Activated CD8-positive, alpha-beta T cell treated with anti-CD3 and anti-CD28 coated beads for 36 hours (primary cell): ENCODE data around the gene NBEAL2. TPM values are rescaled to one million over a fixed set of nuclear protein-coding genes. Genes with fewer than 3 reads are reported as not detected.

ENCODE experiments used
- ATAC-seq: fragments of 200-7000 bp; cut with Tn5 transposase; one replicate; pipeline ENCODE4 v1.10.0; 2021; ENCODE audit warnings: mild to moderate bottlenecking, moderate library complexity
- CTCF ChIA-PET: fragments of 350-600 bp; sonication (Branson Sonifier 250); formaldehyde crosslinking; loops from one replicate; lab custom pipeline; 2021; ENCODE audit warnings: antibody characterized with exemption; lab: Charles Lee
- POLR2A ChIA-PET: fragments of 350-600 bp; sonication (Branson Sonifier 250); formaldehyde crosslinking; loops from one replicate; lab custom pipeline; 2021; ENCODE audit warnings: antibody characterized with exemption; lab: Charles Lee
- DNase-seq: peaks from one replicate; pipeline ENCODE4 v3.0.0-alpha.2; 2020
- H3K27ac Mint-ChIP-seq: one replicate; pipeline ENCODE4 v1.8.0; 2021; ENCODE audit warnings: mild to moderate bottlenecking, mixed read lengths
- H3K27me3 Mint-ChIP-seq: one replicate; pipeline ENCODE4 v1.8.0; 2021; ENCODE audit warnings: mixed read lengths
- H3K36me3 Mint-ChIP-seq: one replicate; pipeline ENCODE4 v1.8.0; 2021; ENCODE audit warnings: low read depth, mixed read lengths
- H3K4me1 Mint-ChIP-seq: one replicate; pipeline ENCODE4 v1.8.0; 2021; ENCODE audit warnings: low read depth, mixed read lengths
- H3K4me3 Mint-ChIP-seq: one replicate; pipeline ENCODE4 v1.8.0; 2021; ENCODE audit warnings: mild to moderate bottlenecking, moderate library complexity, mixed read lengths
- H3K9me3 Mint-ChIP-seq: one replicate; pipeline ENCODE4 v1.8.0; 2021; ENCODE audit warnings: mixed read lengths
- CTCF ChIP-seq: fragments of 200-600 bp; IDR thresholded peaks from one replicate; pipeline ENCODE4 v1.8.0; 2022; ENCODE audit warnings: antibody characterized with exemption, mild to moderate bottlenecking
- intact Hi-C: fragments of 100-400 bp; cut with micrococcal nuclease; formaldehyde crosslinking; loops from one replicate; pipeline ENCODE4 v1.10.0; 2022
- total RNA-seq, 2 experiments: library from RNA; stranded (reverse); gene quantifications; one replicate each; pipeline ENCODE4 v1.2.3, GENCODE V29; 2021

Gene NBEAL2
- total RNA-seq, 2 experiments from 2014 or later: 58.9 to 63.7 TPM

GRCh38 chr3:47057212-47057671 is 77.8 kb downstream of the NBEAL2 start:
- intact Hi-C loops: no loop called here
- ATAC-seq (peak; percentile 91), DNase-seq (peak; percentile 76)
- H3K36me3 Mint-ChIP-seq: peaks cover 46% of the 10 kb centered on the region
- TF ChIP-seq CTCF: no peak
- H3K4me3 Mint-ChIP-seq: no peak overlapping the region
- H3K27ac Mint-ChIP-seq: peak overlapping the region; percentile 74
- no peaks in the 10 kb centered on the region for H3K9me3 Mint-ChIP-seq
- H3K4me1 Mint-ChIP-seq: peaks cover 37% of the 10 kb centered on the region
- ChIA-PET POLR2A (interaction anchor here (0.6 kb wide), 1 partner anchor 18 kb away, joined by 3 read pairs; no protein-coding TSS in a partner anchor), CTCF (interaction anchor here (0.6 kb wide), 1 partner anchor 40 kb away, joined by 3 read pairs; no protein-coding TSS in a partner anchor)
- no peaks in the 10 kb centered on the region for H3K27me3 Mint-ChIP-seq

Other genes with a start within 250 kb of the NBEAL2 start
- gene MYL3, start 116.2 kb upstream of the NBEAL2 start, total RNA-seq: not detected
- not detected for gene PTH1R, start 101.9 kb upstream of the NBEAL2 start, total RNA-seq
- gene CCDC12, start 2.9 kb upstream of the NBEAL2 start, total RNA-seq: 10 to 100 TPM; 51.2 to 51.6 TPM
- gene SETD2, start 184.4 kb downstream of the NBEAL2 start, total RNA-seq: 10 to 100 TPM; 34.7 to 36.1 TPM